Activated T-helper 1 cell treated with anti-CD3 and anti-CD28 coated beads, Interleukin-2, amount 50 U/mL, for 16 hours (primary cell): ENCODE measurements around the gene SELENOK.
A peak's percentile ranks its signal among the peaks of the same experiment; 100 is the strongest.

Experiments
- DNase-seq, 2 donors: peaks; one replicate each; pipeline ENCODE4 v3.0.0-alpha.2; 2020; ENCODE audit warnings: low read depth in 1 of 2, low spot score in 1 of 2

The SELENOK gene

DNA sequence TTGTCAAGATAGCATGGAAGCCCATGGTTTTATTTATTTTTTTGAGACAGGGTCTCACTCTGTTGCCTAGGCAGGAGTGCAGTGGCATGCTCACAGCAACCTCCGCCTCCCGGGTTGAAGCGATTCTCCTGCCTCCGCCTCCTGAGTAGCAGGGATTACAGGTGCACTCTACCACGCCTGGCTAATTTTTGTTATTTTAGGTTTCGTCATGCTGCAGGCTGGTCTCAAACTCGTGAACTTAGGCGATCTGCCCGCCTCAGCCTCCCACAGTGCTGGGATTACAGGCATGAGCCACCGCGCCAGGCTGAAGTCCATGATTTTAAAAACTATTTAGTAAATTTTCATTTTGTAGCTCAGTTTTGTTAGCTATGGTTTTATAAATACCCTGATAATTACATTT lies 7.0 kb downstream of the SELENOK start:
- DNase-seq = no peak

- DNase-seq = no peak
Measured at GRCh38 chr3:53883008-53883407, 8.7 kb downstream of the SELENOK start.

- peak; percentile 62 to 78 for DNase-seq
Measured at GRCh38 chr3:53881691-53882593, 9.7 kb downstream of the SELENOK start, which contains the start of gene ACTR8. ACTR8 (minus strand) TSS chr3:53882152; CDS start chr3:53882101, 51 bp downstream.

DNA sequence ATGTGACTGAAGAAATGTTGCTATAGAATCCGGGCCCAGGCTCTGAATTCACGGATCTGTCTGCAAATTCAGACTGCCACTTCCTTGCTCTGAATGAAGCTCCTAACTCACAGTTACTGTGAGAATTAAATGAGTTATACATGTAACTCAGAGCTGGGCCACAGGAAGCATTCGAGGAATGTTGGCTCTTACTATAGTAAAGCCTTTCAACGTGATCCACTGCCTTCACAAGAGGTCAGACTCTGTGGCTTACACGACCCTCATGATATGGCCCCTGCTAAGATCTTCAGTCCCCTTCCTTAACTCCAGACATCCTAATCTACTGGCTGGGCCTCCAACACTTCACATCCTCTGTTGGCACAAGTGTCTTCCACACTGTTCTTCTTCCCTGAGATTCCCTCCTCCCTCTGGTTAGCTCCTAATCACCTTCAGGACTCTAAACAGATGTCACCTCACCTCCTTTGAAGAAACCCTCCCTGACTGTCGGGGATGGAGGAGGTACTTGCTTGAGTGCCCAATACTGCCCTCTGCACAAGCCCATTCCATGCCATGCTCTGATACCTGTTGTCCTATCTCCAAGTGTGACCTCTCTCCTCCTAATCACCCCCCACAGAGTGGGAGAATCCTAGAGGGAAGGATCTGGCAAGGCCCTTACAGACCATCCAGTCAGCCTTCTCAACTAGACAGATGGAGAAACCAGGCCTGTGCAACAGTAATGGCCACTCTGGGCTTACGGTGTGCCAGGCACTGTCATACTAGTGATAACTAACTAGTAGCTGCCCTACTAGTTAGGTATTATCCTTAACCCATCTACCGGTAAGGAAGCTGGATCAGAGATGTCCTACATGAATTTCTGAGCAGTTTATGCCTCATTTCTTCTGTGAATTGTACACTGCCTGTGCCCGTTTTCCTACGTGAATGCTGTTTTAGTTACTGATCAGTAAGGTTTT lies 11.0 kb downstream of the SELENOK start:
- no peak for DNase-seq

GRCh38 chr3:53865732-53866499 lies 25.7 kb downstream of the SELENOK start:
- no peak for DNase-seq

GRCh38 chr3:53863145-53863544 lies 28.5 kb downstream of the SELENOK start:
- no peak for DNase-seq

- no peak for DNase-seq
Measured at GRCh38 chr3:53862241-53862640, 29.4 kb downstream of the SELENOK start.

DNA sequence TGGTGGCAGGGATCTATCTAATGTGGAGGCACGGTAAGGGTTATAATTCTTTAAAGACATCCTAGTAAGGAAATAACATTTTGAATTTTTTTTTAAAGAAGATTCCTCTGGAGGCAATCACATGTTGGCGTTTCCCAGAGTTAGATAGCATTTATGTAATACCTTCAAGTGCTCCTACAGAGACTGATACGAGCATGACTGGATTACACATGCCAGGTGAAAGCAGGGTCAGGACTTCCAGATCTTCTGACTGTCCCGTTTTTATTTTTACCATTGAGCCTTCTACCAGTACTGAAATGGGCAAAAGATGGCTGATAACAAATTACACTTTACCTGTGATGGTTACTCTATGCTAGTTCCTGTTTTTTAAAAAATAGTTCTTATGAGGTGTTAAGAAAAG lies 31.5 kb downstream of the SELENOK start:
- DNase-seq = no peak

DNA sequence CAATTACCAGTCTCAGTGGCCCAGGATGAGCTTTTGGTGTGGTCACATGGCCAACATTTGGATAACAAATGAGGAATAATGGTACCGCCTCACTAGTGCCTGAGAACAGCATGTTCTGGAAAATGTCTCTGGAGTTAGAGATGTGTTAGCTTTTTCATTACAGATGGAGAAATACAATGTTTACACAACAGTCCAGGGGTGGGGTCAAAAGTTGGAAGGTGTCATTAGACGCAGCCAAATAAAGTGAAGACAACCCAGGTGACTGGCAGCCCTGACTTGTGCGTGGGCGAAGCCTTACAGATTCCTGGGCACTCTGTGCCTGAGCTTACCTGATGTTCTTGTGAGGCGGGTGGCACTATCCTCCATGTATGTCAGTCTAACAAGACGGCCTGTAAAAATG lies 32.5 kb downstream of the SELENOK start:
- DNase-seq = no peak

- DNase-seq = no peak
Measured at GRCh38 chr3:53858096-53858741, 33.4 kb downstream of the SELENOK start.

- no peak for DNase-seq
Measured at GRCh38 chr3:53856964-53857363, 34.7 kb downstream of the SELENOK start.

DNA sequence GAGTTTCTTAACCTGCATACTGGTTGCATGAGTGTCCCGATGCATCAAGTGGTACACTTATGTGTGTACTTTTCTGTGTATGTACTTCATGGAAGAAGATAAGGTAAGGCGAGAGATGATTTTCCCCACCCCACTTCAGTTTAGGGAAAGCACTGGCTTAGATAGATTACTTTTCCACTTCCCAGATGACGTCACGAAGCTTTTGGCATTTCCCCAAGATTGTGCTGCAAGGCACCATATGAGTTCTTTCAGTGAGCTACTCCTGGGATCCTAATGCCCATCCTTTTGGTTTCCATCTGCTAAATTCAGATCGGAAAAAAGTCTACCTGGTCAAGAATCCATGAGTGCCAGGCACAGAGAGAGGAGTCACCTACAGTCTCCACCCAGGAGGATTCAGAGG lies 40.8 kb downstream of the SELENOK start:
- no peak for DNase-seq

- DNase-seq = no peak
Measured at GRCh38 chr3:53849916-53850315, 41.7 kb downstream of the SELENOK start.

DNA sequence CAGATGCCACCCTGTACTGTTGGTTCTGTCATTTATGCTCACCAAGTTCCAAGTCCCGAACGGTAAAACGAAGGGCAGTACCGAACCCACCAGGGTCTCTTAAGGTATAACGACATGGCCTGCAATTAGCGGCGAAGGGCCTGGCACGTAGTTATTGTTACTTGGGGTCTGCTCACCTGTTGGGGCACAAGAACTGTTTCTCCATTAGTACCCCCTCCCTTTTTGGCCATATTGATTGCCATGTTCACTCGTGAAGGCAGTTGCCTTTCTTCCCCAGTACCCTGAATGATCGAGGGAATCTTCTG lies 44.9 kb downstream of the SELENOK start:
- no peak for DNase-seq

GRCh38 chr3:53846134-53846850 lies 45.4 kb downstream of the SELENOK start, which contains the start of the genes CHDH and IL17RB:
CHDH (minus strand) TSS chr3:53846419; CDS start chr3:53824008, 22,411 bp downstream.
IL17RB (plus strand) TSS chr3:53846568; CDS start chr3:53846589, 21 bp downstream.
- no peak for DNase-seq

DNA sequence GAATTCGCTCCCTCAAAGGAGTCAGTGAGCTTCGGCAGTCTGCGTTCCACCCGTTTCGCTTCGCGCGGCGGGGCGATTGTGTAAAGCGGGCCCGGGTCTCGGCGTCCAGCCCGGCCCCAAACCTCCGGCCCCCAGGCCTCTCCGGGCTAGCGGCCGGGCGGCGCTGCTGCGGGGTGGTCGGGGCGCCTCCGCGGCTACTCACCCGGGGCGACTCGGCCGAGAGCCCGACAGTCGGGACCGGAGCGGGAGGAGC lies 45.9 kb downstream of the SELENOK start:
- no peak for DNase-seq

DNA sequence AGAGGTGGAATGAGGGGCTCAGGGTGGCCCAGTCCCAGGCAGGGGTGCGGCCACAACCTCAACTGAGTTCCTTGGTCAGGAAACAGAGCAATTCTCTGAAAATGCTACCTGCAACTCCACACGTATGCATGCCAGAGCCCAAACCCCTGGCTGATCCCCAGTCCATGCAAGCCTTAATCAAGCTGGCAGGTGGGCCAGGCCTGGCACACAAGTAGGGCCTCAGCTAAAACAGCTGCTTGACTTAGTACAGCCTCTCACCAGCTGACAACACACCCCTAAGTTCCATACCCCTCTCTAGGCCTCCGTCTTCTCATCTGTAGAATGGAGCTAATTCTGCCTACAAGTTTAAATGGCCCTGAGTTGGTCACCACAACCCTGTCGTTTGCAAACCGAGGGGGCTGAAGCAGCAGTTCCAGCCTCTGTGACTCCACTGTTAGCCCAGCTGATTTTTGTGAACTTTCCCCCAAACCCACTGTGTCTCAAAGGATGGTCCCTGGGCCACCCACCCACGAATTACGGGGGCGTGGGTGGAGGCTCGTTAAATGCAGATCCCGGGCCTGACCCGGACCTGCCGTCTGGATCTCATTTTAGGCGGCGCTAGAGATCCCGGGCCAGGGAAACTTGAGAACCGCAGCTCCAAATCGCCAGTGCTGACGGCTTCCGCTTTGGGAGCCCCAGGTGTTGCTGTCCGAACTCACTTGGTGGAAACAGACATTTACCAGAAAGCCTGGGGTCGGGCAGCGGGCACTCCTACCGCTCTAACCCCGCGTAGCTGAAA lies 46.4 kb downstream of the SELENOK start:
- no peak for DNase-seq

DNA sequence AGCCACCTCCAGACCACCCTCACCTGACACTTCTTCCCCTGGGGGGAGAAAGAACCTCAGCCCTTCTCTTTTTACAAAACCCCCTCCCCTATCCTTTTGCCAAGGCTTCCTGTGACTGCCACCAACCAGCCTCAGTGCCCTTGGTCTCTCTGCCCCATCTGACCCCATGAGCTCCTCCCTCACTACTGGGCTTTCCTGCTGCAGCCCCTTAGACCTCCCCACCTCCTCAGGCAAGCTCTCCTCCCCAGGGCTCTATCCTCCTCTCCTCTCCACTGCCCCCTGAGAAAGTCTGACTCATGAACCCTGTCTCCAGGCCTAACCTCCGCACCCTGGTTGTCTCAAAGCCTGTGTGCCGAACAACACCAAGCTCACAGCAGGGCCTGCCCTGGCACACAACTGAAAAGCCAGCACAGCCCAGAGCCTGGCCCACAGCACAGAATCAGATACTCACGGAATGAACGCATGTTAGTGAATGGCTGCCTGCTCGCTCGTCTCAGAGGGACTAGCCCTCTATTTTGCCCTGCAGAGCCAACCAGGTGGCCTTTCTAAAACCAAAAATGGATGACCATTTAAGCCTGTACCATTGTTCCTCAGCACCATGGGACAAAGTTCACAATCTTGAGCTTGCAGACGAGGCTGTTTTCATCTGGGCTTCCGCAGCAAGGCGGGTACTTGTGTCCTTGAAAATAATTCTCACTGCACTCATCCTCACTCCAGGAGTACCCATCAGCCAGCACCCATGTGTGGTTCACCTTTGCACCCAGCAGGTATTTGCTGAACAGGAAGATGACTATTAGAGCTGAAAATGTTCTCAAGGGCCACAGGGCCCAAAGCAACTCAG lies 47.2 kb downstream of the SELENOK start:
- DNase-seq = no peak
